Neural cell (in vitro differentiated cells): ENCODE data around the gene MVB12A.

Source experiments
- CTCF ChIP-seq: fragments of 450-650 bp; IDR thresholded peaks from 2 replicates; pipeline ENCODE4 v1.5.1; 2014; ENCODE audit warnings: antibody characterized with exemption, mild to moderate bottlenecking, moderate library complexity; ENCODE audit not compliant: poor library complexity, severe bottlenecking
- EP300 ChIP-seq: fragments of 450-650 bp; conservative IDR thresholded peaks from 2 replicates; pipeline ENCODE4 v1.6.1; 2014; ENCODE audit warnings: antibody characterized with exemption, mild to moderate bottlenecking, moderate library complexity; ENCODE audit not compliant: poor library complexity, severe bottlenecking
- EZH2 ChIP-seq: fragments of 200-600, 300-800 bp; shearing (Covaris generic), sonication (generic); IDR thresholded peaks from 2 replicates; pipeline ENCODE4 v1.6.1; 2014; ENCODE audit warnings: antibody characterized with exemption, low read length, borderline replicate concordance, mild to moderate bottlenecking; ENCODE audit not compliant: insufficient read depth, poor library complexity, severe bottlenecking
- POLR2AphosphoS5 ChIP-seq: IDR thresholded peaks from 2 replicates; pipeline ENCODE4 v1.6.1; 2012
- REST ChIP-seq: IDR thresholded peaks from 2 replicates; pipeline ENCODE4 v1.6.1; 2012; ENCODE audit warnings: borderline replicate concordance
- TAF1 ChIP-seq: IDR thresholded peaks from 2 replicates; pipeline ENCODE4 v1.6.1; 2012; ENCODE audit warnings: low read depth

GRCh38 chr19:17455308-17456123 lies 35.7 kb downstream of the MVB12A start:
- no peak for TF ChIP-seq EZH2
- TF ChIP-seq TAF1, result no peak
- TF ChIP-seq CTCF, result no peak
- no peak for TF ChIP-seq REST
- no peak for TF ChIP-seq EP300
- TF ChIP-seq POLR2AphosphoS5, result no peak
